ENCODE data around the gene NCBP2. TPM values are rescaled to one million over a fixed set of nuclear protein-coding genes. Genes with fewer than 3 reads are reported as not detected.
"Not testable (repeated sequence)": the region's sequence is repeated elsewhere in the genome, so short reads cannot be mapped to it uniquely, and the experiment has no call there.

Gene NCBP2
- total RNA-seq, 1 donor from 2014 or later, result 31.0 TPM

GRCh38 chr3:196947860-196948441, 5.6 kb upstream of the NCBP2 start:
- intact Hi-C loops (cut with micrococcal nuclease), result loop anchor here (10.0 kb wide), 1 partner anchor 83 kb away; the partner anchor contains the start of gene SENP5
- ATAC-seq (no peak), DNase-seq (no peak)

GRCh38 chr3:196947136-196947859, 5.0 kb upstream of the NCBP2 start:
- intact Hi-C loops (cut with micrococcal nuclease), result loop anchor here (10.0 kb wide), 1 partner anchor 82 kb away; the partner anchor contains the start of gene SENP5
- ATAC-seq (no peak), DNase-seq (no peak)

GRCh38 chr3:196944037-196944790, 1.9 kb upstream of the NCBP2 start:
- DNase-seq, ATAC-seq: not testable (repeated sequence)
- intact Hi-C loops (cut with micrococcal nuclease), result loop anchor here (10.0 kb wide), 1 partner anchor 79 kb away; the partner anchor contains the start of gene SENP5

GRCh38 chr3:196942915-196943277, 568 bp upstream of the NCBP2 start:
- ATAC-seq, result no peak
- intact Hi-C loops (cut with micrococcal nuclease), result loop anchor here (10.0 kb wide), 1 partner anchor 78 kb away; the partner anchor contains the start of gene SENP5
- DNase-seq, result no peak

GRCh38 chr3:196941729-196942225, 551 bp downstream of the NCBP2 start:
- intact Hi-C loops (cut with micrococcal nuclease), result loop anchor here (10.0 kb wide), 1 partner anchor 77 kb away; the partner anchor contains the start of gene SENP5
- ATAC-seq (peak; percentile 54), DNase-seq (no peak)

- DNase-seq (no peak), ATAC-seq (no peak)
- intact Hi-C loops (cut with micrococcal nuclease), result no loop called here
Measured at GRCh38 chr3:196938576-196938975, 3.8 kb downstream of the NCBP2 start.

GRCh38 chr3:196938124-196938523, 4.2 kb downstream of the NCBP2 start:
- no peak for ATAC-seq
- intact Hi-C loops (cut with micrococcal nuclease), result no loop called here

GRCh38 chr3:196936288-196936687, 6.0 kb downstream of the NCBP2 start:
- ATAC-seq (no peak), DNase-seq (no peak)
- intact Hi-C loops (cut with micrococcal nuclease), result no loop called here

More at GRCh38 chr3:196938124-196938523, 4.2 kb downstream of the NCBP2 start:
- no peak for DNase-seq

- ATAC-seq (no peak), DNase-seq (no peak)
- intact Hi-C loops (cut with micrococcal nuclease), result no loop called here
Measured at GRCh38 chr3:196932600-196932999, 9.7 kb downstream of the NCBP2 start.

GRCh38 chr3:196931828-196932587, 10.3 kb downstream of the NCBP2 start:
- intact Hi-C loops (cut with micrococcal nuclease), result no loop called here
- DNase-seq, result no peak
- ATAC-seq, result no peak

- DNase-seq, result no peak
- intact Hi-C loops (cut with micrococcal nuclease), result no loop called here
- ATAC-seq, result no peak
Measured at GRCh38 chr3:196931157-196931556, 11.2 kb downstream of the NCBP2 start.

GRCh38 chr3:196927571-196928453, 14.5 kb downstream of the NCBP2 start:
- ATAC-seq, result no peak
- intact Hi-C loops (cut with micrococcal nuclease), result no loop called here
- DNase-seq, result no peak

- intact Hi-C loops (cut with micrococcal nuclease), result no loop called here
Measured at GRCh38 chr3:196920733-196921132, 21.6 kb downstream of the NCBP2 start.

GRCh38 chr3:196918968-196919367, 23.4 kb downstream of the NCBP2 start:
- ATAC-seq (no peak), DNase-seq (no peak)
- intact Hi-C loops (cut with micrococcal nuclease), result no loop called here

More at GRCh38 chr3:196920733-196921132, 21.6 kb downstream of the NCBP2 start:
- ATAC-seq (no peak), DNase-seq (no peak)

GRCh38 chr3:196916995-196917394, 25.3 kb downstream of the NCBP2 start:
- intact Hi-C loops (cut with micrococcal nuclease), result no loop called here
- ATAC-seq, result no peak
- DNase-seq, result no peak

- DNase-seq (no peak), ATAC-seq (no peak)
- intact Hi-C loops (cut with micrococcal nuclease), result no loop called here
Measured at GRCh38 chr3:196916221-196916620, 26.1 kb downstream of the NCBP2 start.

- DNase-seq (no peak), ATAC-seq (no peak)
- intact Hi-C loops (cut with micrococcal nuclease), result no loop called here
Measured at GRCh38 chr3:196915375-196915774, 27.0 kb downstream of the NCBP2 start.

GRCh38 chr3:196914866-196915265, 27.5 kb downstream of the NCBP2 start:
- DNase-seq (no peak), ATAC-seq (no peak)
- intact Hi-C loops (cut with micrococcal nuclease), result no loop called here
